ENCODE measurements around the gene PIMREG.

- TF ChIP-seq CTCF (IDR thresholded peaks at IDR 0.05; ENCODE audit: poor library complexity), result no peak
- no peak for TF ChIP-seq EZH2phosphoT487 (IDR thresholded peaks at IDR 0.05; ENCODE audit: low read depth, severe bottlenecking, unreplicated experiment)
Observed at GRCh38 chr17:6465206-6466003, 21.1 kb downstream of the PIMREG start.

Data from hepatocyte (in vitro differentiated cells).